Measurements from ENCODE around the gene CEMIP2.

CEMIP2 gene

GRCh38 chr9:71734950-71735349 is 33.4 kb downstream of the CEMIP2 start:
- DNase-seq (ENCODE audit: extremely low spot score) = no peak
- ChIA-PET CTCF (interaction anchor here (1.2 kb wide), 1 partner anchor 8 kb away, joined by 3 read pairs; no protein-coding TSS in a partner anchor), POLR2A (no interaction called here)
- TF ChIP-seq CTCF (IDR thresholded peaks at IDR 0.05; ENCODE audit: control extremely low read depth, extremely low read depth, low read depth, missing control alignments) = no peak

GRCh38 chr9:71733176-71733575 is 35.1 kb downstream of the CEMIP2 start:
- no peak for TF ChIP-seq CTCF (IDR thresholded peaks at IDR 0.05; ENCODE audit: control extremely low read depth, extremely low read depth, low read depth, missing control alignments)
- no peak for DNase-seq (ENCODE audit: extremely low spot score)
- CTCF ChIA-PET = interaction anchor here (0.9 to 1.6 kb wide), 2 partner anchors 142 to 448 kb away, joined by 3 read pairs; no protein-coding TSS in a partner anchor
- POLR2A ChIA-PET = no interaction called here

GRCh38 chr9:71729816-71730526 is 38.3 kb downstream of the CEMIP2 start:
- CTCF ChIA-PET = no interaction called here
- no peak for DNase-seq (ENCODE audit: extremely low spot score)
- no peak for TF ChIP-seq CTCF (IDR thresholded peaks at IDR 0.05; ENCODE audit: control extremely low read depth, extremely low read depth, low read depth, missing control alignments)
- POLR2A ChIA-PET = no interaction called here

GRCh38 chr9:71726723-71727122 is 41.6 kb downstream of the CEMIP2 start:
- DNase-seq (ENCODE audit: extremely low spot score) = no peak

GRCh38 chr9:71725590-71726338 is 42.5 kb downstream of the CEMIP2 start:
- CTCF ChIA-PET = interaction anchor here (1.6 kb wide), 1 partner anchor 14 kb away, joined by 3 read pairs; no protein-coding TSS in a partner anchor
- POLR2A ChIA-PET = no interaction called here
- no peak for DNase-seq (ENCODE audit: extremely low spot score)

More at GRCh38 chr9:71726723-71727122, 41.6 kb downstream of the CEMIP2 start:
- ChIA-PET CTCF (interaction anchor here (0.6 to 1.6 kb wide), 3 partner anchors 9 to 21 kb away, joined by 3 read pairs; no protein-coding TSS in a partner anchor), POLR2A (no interaction called here)
- no peak for TF ChIP-seq CTCF (IDR thresholded peaks at IDR 0.05; ENCODE audit: control extremely low read depth, extremely low read depth, low read depth, missing control alignments)

More at GRCh38 chr9:71725590-71726338, 42.5 kb downstream of the CEMIP2 start:
- TF ChIP-seq CTCF (IDR thresholded peaks at IDR 0.05; ENCODE audit: control extremely low read depth, extremely low read depth, low read depth, missing control alignments) = no peak
